ENCODE results near the gene WDR1.

- TF ChIP-seq, protein P1, sequence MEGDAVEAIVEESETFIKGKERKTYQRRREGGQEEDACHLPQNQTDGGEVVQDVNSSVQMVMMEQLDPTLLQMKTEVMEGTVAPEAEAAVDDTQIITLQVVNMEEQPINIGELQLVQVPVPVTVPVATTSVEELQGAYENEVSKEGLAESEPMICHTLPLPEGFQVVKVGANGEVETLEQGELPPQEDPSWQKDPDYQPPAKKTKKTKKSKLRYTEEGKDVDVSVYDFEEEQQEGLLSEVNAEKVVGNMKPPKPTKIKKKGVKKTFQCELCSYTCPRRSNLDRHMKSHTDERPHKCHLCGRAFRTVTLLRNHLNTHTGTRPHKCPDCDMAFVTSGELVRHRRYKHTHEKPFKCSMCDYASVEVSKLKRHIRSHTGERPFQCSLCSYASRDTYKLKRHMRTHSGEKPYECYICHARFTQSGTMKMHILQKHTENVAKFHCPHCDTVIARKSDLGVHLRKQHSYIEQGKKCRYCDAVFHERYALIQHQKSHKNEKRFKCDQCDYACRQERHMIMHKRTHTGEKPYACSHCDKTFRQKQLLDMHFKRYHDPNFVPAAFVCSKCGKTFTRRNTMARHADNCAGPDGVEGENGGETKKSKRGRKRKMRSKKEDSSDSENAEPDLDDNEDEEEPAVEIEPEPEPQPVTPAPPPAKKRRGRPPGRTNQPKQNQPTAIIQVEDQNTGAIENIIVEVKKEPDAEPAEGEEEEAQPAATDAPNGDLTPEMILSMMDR (IDR thresholded peaks at IDR 0.05; ENCODE audit: extremely low read depth in 1 of 2, insufficient read depth in 1 of 2, low read depth in 1 of 2, low read length in 2 of 2): no peak
- no peak for TF ChIP-seq POLR2AphosphoS5 (IDR thresholded peaks at IDR 0.05; ENCODE audit: insufficient read depth, low read depth, low read length)
Observed at GRCh38 chr4:10104991-10105276, 11.7 kb downstream of the WDR1 start.
